Measurements from ENCODE around the gene TMEM214.
"Not testable (repeated sequence)": the region's sequence is repeated elsewhere in the genome, so short reads cannot be mapped to it uniquely, and the experiment has no call there.

The TMEM214 gene

DNA sequence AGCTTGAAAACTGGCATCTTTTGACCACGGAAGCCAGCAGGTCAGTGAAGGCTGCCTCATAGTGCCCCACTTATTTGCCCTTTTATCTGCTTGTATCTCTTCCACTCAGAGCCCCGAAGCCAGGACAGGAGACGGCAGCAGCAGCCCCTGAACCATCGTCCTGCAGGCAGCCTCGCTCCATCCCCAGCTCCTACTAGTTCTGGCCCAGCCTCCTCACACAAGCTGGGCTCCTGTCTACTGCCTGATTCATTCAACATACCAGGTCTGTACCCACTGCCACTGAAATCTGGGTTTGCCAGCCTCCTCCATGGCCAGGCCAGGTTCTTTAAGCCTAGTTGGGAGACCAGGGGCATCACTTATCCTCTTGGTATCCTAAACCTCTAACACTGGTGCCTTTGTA, 34.6 kb downstream of the TMEM214 start:
- in situ Hi-C loops (cut with MboI; ENCODE audit: low sequenced_read_pairs) = no loop called here

DNA sequence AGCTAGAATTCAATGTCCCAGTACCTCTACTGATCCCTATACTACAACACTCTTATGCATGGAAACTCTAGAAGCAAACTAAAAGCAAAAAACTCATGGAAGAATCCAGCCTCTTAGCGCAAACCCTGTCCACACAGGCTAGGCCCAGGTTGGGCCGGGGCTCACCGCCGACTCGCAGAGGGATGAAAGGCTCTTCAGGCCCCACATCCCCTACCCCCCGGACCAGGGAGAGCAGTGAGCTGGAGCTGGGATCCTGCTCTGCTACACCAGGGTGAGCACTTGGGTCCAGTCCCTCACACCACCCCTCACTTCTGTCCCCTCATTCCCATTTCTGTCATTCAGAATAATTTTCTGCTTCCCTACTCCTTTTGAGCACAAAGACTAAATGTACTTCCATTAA, 36.7 kb downstream of the TMEM214 start:
- in situ Hi-C loops (cut with MboI; ENCODE audit: low sequenced_read_pairs) = no loop called here

DNA sequence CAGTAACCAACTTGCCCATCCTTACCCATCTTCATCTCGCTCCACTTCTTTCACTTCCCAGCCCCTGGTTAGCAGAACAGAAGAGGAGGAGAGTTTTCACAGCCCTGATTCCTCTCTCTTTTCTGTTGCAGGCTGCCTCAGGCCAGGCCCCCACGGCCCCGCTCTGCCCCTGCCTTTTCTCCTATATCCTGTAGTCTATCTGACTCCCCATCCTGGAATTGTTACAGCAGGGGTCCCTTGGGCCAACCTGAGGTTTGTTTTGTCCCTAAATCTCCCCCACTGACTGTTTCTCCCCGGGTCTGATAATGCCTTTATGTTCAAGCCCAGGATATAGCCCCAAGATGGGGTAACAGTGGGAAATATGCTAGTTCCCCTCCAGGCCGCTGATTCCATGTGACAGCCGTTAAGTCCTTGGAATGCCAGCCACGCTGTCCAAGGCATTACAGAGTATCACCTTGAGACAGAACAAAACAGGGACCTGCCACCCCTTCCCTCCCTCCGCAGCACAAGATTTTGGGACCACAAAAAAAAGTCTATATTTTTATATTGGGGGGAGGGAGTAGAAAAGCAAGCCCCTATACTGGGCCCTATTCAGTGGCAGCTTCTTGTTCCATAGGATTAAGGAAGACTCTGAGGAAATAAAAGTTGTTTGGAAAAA, 37.3 kb downstream of the TMEM214 start:
- in situ Hi-C loops (cut with MboI; ENCODE audit: low sequenced_read_pairs) = no loop called here

DNA sequence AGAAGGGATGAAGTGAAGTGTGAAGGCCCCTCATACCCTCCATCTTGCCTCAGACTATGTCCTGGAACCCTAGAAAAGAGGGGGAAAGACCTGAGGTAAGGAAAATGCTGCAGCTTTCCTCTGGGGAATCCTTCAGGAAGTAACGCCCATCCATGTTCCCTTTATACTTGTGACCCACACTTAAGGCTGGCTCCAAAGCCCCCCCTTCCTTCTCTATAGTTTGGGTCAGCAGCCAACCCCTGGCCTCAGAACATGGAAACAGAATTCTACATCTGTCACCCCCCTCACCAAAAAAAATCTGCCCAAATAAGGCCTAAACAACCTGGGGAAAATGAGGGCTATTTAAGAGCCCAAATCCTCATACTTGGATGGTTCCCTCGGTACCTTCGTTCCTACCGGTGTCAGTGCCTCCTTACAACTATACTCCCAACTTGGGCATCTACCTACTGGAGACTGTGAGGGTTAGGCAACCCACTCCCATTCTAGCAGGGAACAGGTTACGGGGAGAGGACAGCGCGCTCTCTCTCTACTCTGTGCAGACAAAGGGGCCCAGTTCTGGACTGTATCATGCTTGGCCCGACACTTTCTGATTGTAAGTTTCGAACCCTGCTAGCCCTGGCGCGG, 38.0 kb downstream of the TMEM214 start:
- in situ Hi-C loops (cut with MboI; ENCODE audit: low sequenced_read_pairs) = no loop called here

GRCh38 chr2:27071277-27071989, 38.7 kb downstream of the TMEM214 start, which contains the start of gene OST4:
TSS of gene OST4 (minus strand) at chr2:27071654.
- in situ Hi-C loops (cut with MboI; ENCODE audit: low sequenced_read_pairs) = no loop called here

- in situ Hi-C loops (cut with MboI; ENCODE audit: low sequenced_read_pairs) = no loop called here
Measured at GRCh38 chr2:27071990-27072830, 39.4 kb downstream of the TMEM214 start.

- in situ Hi-C loops (cut with MboI; ENCODE audit: low sequenced_read_pairs) = no loop called here
Measured at GRCh38 chr2:27072920-27073319, 40.2 kb downstream of the TMEM214 start.

GRCh38 chr2:27073782-27074181, 41.0 kb downstream of the TMEM214 start:
- in situ Hi-C loops (cut with MboI; ENCODE audit: low sequenced_read_pairs) = no loop called here

DNA sequence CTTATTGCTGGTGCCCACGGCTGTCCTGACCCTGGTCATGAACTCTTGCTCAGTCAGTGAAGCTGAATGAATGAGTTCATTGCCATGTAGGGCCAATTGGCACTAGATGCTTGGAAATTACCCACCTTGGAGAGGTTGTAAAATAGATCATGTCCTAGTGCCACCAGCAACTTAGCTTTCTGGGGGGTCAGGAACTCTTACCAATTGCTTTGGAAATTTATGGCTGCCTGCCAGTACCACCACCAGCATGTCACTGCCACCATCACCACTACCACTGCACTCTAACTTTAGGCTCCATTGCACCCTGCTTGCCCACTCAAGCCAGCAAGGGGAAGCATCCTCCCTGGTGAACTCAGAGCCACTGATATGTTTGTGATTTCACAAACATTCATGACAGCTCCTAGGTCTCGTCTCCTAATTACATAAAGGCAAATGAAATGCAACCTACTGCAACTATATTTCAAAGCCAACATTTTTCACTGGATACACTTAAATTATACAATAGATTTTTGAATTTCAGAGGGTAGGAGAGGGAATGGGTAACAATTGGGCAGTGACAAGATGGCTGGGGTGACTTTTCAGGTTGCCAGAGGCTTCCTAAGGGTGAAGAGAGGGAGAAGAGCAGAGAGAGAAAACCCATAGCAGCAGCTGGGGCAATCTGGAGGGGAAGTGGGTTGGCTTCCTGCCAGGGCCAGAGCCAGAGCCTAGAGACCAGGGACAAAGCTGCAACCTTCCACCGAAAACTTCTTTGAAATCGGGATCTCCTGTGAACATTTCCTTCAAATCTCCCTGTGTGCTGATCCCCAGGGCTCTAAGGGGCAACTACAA, 42.2 kb downstream of the TMEM214 start:
- in situ Hi-C loops (cut with MboI; ENCODE audit: low sequenced_read_pairs) = no loop called here

- in situ Hi-C loops (cut with MboI; ENCODE audit: low sequenced_read_pairs) = not testable (repeated sequence)
Measured at GRCh38 chr2:27075566-27075871, 42.8 kb downstream of the TMEM214 start.

DNA sequence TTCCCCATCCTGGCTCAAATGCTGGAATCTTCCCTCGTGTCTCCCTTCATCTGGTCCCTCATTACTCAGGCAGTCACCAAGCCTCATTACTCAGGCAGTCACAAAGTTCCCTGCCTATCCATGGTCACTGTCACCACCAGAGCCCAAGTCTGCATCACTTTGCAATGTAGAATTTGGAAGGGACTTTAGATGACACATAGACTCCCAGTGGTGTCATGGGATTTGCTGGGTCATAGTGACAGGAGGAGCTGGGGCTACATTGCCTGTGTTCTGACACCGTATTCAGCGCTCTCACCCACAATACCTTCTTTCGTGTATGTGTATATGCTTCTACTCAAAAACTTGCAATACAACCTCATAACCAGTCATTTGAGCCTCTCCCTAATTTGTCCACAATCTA, 43.6 kb downstream of the TMEM214 start:
- in situ Hi-C loops (cut with MboI; ENCODE audit: low sequenced_read_pairs) = no loop called here

DNA sequence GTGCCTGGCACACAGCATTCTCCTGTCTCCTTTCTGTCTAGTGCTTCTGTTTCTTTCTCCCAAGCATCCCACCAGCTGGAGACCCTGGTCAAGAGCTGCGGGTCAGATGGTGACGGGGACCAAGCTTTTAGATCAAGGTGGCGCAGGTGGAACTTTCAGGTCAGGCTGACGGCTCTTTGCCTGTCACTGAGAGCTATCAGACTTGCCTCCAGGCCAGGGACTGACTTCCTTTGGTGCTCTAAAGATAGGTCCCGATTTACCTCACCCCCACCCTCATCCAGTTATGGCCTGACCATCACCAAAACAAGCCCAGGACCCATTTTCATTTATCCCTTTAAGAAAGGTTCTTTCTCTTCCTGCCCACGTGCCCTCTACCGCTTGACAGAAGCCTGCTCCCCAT, 44.5 kb downstream of the TMEM214 start:
- in situ Hi-C loops (cut with MboI; ENCODE audit: low sequenced_read_pairs) = no loop called here

DNA sequence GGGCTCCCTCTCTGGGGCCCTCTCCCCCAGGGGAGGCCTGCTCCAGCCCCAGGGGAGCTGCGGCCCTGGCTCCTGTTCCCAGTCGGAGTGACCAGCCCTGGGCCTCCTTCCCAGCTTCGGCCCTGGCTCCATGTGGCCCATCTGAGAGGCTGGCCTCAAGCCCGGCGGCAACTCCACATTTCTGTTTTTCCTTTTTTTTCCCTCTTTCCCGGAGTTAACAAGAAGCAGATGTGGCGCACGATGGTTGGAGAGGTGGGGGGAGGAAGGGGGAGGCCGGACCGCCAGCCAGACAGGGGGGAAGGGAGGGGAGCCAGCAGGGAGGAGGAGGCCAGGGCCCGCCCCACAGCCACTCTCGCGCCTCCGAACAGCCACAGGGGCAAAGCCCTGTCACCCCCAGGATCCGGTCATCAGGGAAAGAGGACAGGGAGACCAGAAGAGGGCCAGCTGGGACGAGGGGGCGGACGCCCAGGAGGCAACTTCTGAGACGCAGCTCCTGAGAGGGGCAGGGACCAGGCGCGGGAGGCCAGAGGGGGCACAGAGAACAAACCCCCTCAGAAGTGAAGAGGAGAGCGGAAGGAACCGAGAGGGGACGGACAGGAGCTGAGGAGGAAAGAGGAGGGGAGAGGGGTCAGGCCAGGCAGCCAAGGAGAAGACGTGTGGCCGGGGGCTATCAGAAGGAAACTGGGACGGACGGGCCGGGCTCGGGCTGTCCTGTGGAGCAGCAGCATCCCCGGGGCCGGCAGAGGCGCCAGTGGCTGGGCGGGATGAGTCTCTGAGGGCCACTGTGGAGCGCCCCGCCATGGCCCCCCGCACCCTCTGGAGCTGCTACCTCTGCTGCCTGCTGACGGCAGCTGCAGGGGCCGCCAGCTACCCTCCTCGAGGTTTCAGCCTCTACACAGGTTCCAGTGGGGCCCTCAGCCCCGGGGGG, 45.8 kb downstream of the TMEM214 start, which contains the start of gene EMILIN1:
Gene EMILIN1, plus strand, starts transcription at position 349 of the 928 bp plus-strand sequence. Its CDS starts 451 bp downstream, at position 800.
- in situ Hi-C loops (cut with MboI; ENCODE audit: low sequenced_read_pairs) = no loop called here

GRCh38 chr2:27079233-27080139, 46.7 kb downstream of the TMEM214 start:
- in situ Hi-C loops (cut with MboI; ENCODE audit: low sequenced_read_pairs) = loop anchor here (10.0 kb wide), 1 partner anchor 115 kb away; no protein-coding TSS in a partner anchor

- in situ Hi-C loops (cut with MboI; ENCODE audit: low sequenced_read_pairs) = loop anchor here (10.0 kb wide), 1 partner anchor 115 kb away; no protein-coding TSS in a partner anchor
Measured at GRCh38 chr2:27080140-27080469, 47.3 kb downstream of the TMEM214 start.

- in situ Hi-C loops (cut with MboI; ENCODE audit: low sequenced_read_pairs) = loop anchor here (10.0 kb wide), 1 partner anchor 116 kb away; no protein-coding TSS in a partner anchor
Measured at GRCh38 chr2:27080603-27080936, 47.8 kb downstream of the TMEM214 start.

DNA sequence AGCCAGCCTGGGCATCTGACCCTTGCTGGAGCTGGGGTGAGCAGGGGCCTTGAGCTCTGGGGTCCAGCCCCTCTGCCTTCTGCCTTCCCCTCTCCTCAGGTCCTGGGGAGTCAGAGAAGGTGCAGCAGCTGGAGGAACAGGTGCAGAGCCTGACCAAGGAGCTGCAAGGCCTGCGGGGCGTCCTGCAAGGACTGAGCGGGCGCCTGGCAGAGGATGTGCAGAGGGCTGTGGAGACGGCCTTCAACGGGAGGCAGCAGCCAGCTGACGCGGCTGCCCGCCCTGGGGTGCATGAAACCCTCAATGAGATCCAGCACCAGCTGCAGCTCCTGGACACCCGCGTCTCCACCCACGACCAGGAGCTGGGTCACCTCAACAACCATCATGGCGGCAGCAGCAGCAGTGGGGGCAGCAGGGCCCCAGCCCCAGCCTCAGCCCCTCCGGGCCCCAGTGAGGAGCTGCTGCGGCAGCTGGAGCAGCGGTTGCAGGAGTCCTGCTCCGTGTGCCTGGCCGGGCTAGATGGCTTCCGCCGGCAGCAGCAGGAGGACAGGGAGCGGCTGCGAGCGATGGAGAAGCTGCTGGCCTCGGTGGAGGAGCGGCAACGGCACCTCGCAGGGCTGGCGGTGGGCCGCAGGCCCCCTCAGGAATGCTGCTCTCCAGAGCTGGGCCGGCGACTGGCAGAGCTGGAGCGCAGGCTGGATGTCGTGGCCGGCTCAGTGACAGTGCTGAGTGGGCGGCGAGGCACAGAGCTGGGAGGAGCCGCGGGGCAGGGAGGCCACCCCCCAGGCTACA, 49.4 kb downstream of the TMEM214 start:
- in situ Hi-C loops (cut with MboI; ENCODE audit: low sequenced_read_pairs) = loop anchor here (10.0 kb wide), 1 partner anchor 117 kb away; no protein-coding TSS in a partner anchor
